GM12878 (cell line): ENCODE data around the gene MRPL53. TPM values are rescaled to one million over a fixed set of nuclear protein-coding genes. Genes with fewer than 3 reads are reported as not detected.

ENCODE experiments used
- BHLHE40 ChIP-seq, 2 experiments: fragments of 450-650 bp in 1 of 2; IDR thresholded peaks; 2 replicates each; pipeline ENCODE4 v1.6.1; 2011 to 2017; ENCODE audit warnings: low read depth in 2 of 2, borderline replicate concordance in 1 of 2, improper control_type of control experiment in 1 of 2, low read length in 1 of 2, mild to moderate bottlenecking in 1 of 2
- CREB1 ChIP-seq: IDR thresholded peaks from 2 replicates; pipeline ENCODE4 v1.6.1; 2012; ENCODE audit warnings: low read depth, mild to moderate bottlenecking, inconsistent platforms
- DPF2 ChIP-seq: fragments of 450-650 bp; IDR thresholded peaks from 2 replicates; pipeline ENCODE4 v1.6.1; 2017; ENCODE audit warnings: mild to moderate bottlenecking
- EED ChIP-seq: sonication (generic); IDR thresholded peaks from 2 replicates; pipeline ENCODE4 v1.6.1; 2016; ENCODE audit warnings: antibody characterized with exemption, low read depth
- EGR1 ChIP-seq, 2 experiments: IDR thresholded peaks; 1 replicate in 1 of 2; 2 replicates in 1 of 2; pipeline ENCODE4 v1.6.1; 2011 to 2012; ENCODE audit warnings: low read depth in 2 of 2, low read length in 2 of 2, borderline replicate concordance in 1 of 2, mild to moderate bottlenecking in 1 of 2, moderate library complexity in 1 of 2
- HCFC1 ChIP-seq: fragments of 150-350 bp; IDR thresholded peaks from 2 replicates; pipeline ENCODE4 v1.6.1; 2014; ENCODE audit warnings: low read length
- IKZF1 ChIP-seq: fragments of 450-650 bp; conservative IDR thresholded peaks from 2 replicates; pipeline ENCODE4 v1.6.1; 2017; ENCODE audit warnings: antibody characterized with exemption, mild to moderate bottlenecking
- PKNOX1 ChIP-seq: fragments of 450-650 bp; IDR thresholded peaks from 2 replicates; pipeline ENCODE4 v1.6.1; 2016; ENCODE audit warnings: mild to moderate bottlenecking
- POLR2AphosphoS2 ChIP-seq: IDR thresholded peaks from 2 replicates; pipeline ENCODE4 v1.6.1; 2011; ENCODE audit warnings: low read depth, mild to moderate bottlenecking, low read length, improper control_type of control experiment, moderate library complexity
- RELA ChIP-seq: fragments of 450-650 bp; IDR thresholded peaks from 2 replicates; pipeline ENCODE4 v1.8.0; 2014; ENCODE audit warnings: borderline replicate concordance; ENCODE audit not compliant: partially characterized antibody
- SREBF2 ChIP-seq: IDR thresholded peaks from 2 replicates; pipeline ENCODE4 v1.6.1; 2012; ENCODE audit warnings: mild to moderate bottlenecking, low read length
- TCF12 ChIP-seq: IDR thresholded peaks from 2 replicates; pipeline ENCODE4 v1.6.1; 2011; ENCODE audit warnings: low read depth, mild to moderate bottlenecking, low read length
- WRNIP1 ChIP-seq: IDR thresholded peaks from 2 replicates; pipeline ENCODE4 v1.6.1; 2011; ENCODE audit warnings: low read depth, low read length, improper control_type of control experiment, borderline replicate concordance
- YY1 ChIP-seq: IDR thresholded peaks from 2 replicates; pipeline ENCODE4 v1.6.1; 2011; ENCODE audit warnings: low read depth, mild to moderate bottlenecking, low read length
- ZNF622 ChIP-seq: fragments of 450-650 bp; IDR thresholded peaks from 2 replicates; pipeline ENCODE4 v1.6.1; 2017; ENCODE audit warnings: mild to moderate bottlenecking, inconsistent platforms
- polyA plus RNA-seq, 11 experiments: library from polyadenylated mRNA; depleted of rRNA in 4 of 11; unstranded in 6 of 11; stranded (reverse) in 5 of 11; fragments of >200 nt; fragmentation: Nextera tagmentation in 4 of 11; fragmentation: Illumina TruSeq in 1 of 11; extraction: Ambion mirVana in 4 of 11; extraction: Trizol in 1 of 11; gene quantifications; 1 replicate in 1 of 11; 2 replicates in 10 of 11; pipeline versions ENCODE4 v1.2.1 to v1.2.3, GENCODE V29; 2011 to 2016; ENCODE audit warnings: inconsistent platforms in 2 of 11, missing spikeins in 2 of 11, low read depth in 1 of 11
- total RNA-seq, 4 experiments: library from RNA; depleted of rRNA in 3 of 4; stranded (reverse); fragments of >200 nt in 3 of 4; fragmentation: Illumina TruSeq in 1 of 4; extraction: Trizol in 1 of 4; gene quantifications; 2 replicates each; pipeline versions ENCODE4 v1.2.1 to v1.2.3, GENCODE V29; 2013 to 2021

Gene MRPL53
- total and polyA plus RNA-seq, 10 of the 15 experiments (the other 5 are each of a cell fraction or from before 2014, with no cell fraction given): 15.1 to 167 (median 80.9) TPM

GRCh38 chr2:74502720-74503505 is 30.4 kb upstream of the MRPL53 start (continued):
- TF ChIP-seq EED (peak; percentile 61; the same call in 1 of the 2 replicates), ZNF622 (no peak), HCFC1 (no peak), DPF2 (peak; percentile 58; the same call in 1 of the 2 replicates), SREBF2 (no peak), RELA (peak; percentile 6), WRNIP1 (no peak), EGR1 (IDR thresholded peaks at IDR 0.05; ENCODE audit: borderline replicate concordance in 1 of 2, low read depth in 2 of 2, low read length in 2 of 2) (peak in 1 of 2 experiments; percentile 21; a peak in 1 of 3 replicates), YY1 (peak; percentile 10; the same call in 1 of the 2 replicates), PKNOX1 (peak; percentile 64; the same call in 1 of the 2 replicates), TCF12 (peak; percentile 73), POLR2AphosphoS2 (no peak), IKZF1 (peak; percentile 76), CREB1 (no peak), BHLHE40 (IDR thresholded peaks at IDR 0.05; ENCODE audit: borderline replicate concordance in 1 of 2, low read depth in 2 of 2, low read length in 1 of 2) (peak; percentile 86 to 94)
- TF ChIP-seq, all 136 proteins: peak for 27
